ENCODE results near the gene RAD54L2.
"Not testable (repeated sequence)": the region's sequence is repeated elsewhere in the genome, so short reads cannot be mapped to it uniquely, and the experiment has no call there.

Gene RAD54L2

GRCh38 chr3:51502562-51502910 is 36.0 kb upstream of the RAD54L2 start:
- H3K27me3 ChIP-seq = no peaks in the 10 kb centered on the region
- no peaks in the 10 kb centered on the region for H3K36me3 ChIP-seq
- no peak for TF ChIP-seq CTCF (IDR thresholded peaks at IDR 0.05; ENCODE audit: low read depth, low read length)
- H3K9me3 ChIP-seq = no peaks in the 10 kb centered on the region
- no peak for DNase-seq
- H3K4me3 ChIP-seq (ENCODE audit: low read depth, low read length) = no peak overlapping the region
- H3K4me1 ChIP-seq = no peaks in the 10 kb centered on the region

- TF ChIP-seq CTCF (IDR thresholded peaks at IDR 0.05; ENCODE audit: low read depth, low read length) = no peak
- H3K36me3 ChIP-seq = no peaks in the 10 kb centered on the region
- H3K4me3 ChIP-seq (ENCODE audit: low read depth, low read length) = no peak overlapping the region
- no peaks in the 10 kb centered on the region for H3K27me3 ChIP-seq
- no peak for DNase-seq
- no peaks in the 10 kb centered on the region for H3K4me1 ChIP-seq
- no peaks in the 10 kb centered on the region for H3K9me3 ChIP-seq
These were observed 35.5 kb upstream of the RAD54L2 start for GRCh38 chr3:51503007-51503406.

- no peak for DNase-seq
- no peaks in the 10 kb centered on the region for H3K27me3 ChIP-seq
- H3K9me3 ChIP-seq = no peaks in the 10 kb centered on the region
- H3K36me3 ChIP-seq = no peaks in the 10 kb centered on the region
- H3K4me1 ChIP-seq = no peaks in the 10 kb centered on the region
- no peak overlapping the region for H3K4me3 ChIP-seq (ENCODE audit: low read depth, low read length)
- no peak for TF ChIP-seq CTCF (IDR thresholded peaks at IDR 0.05; ENCODE audit: low read depth, low read length)
These were observed 30.3 kb upstream of the RAD54L2 start for GRCh38 chr3:51508255-51508654.

- Histone ChIP-seq H3K4me3 (ENCODE audit: low read depth, low read length) (no peak overlapping the region), H3K36me3 (no peaks in the 10 kb centered on the region), H3K9me3 (no peaks in the 10 kb centered on the region), H3K4me1 (no peaks in the 10 kb centered on the region), H3K27me3 (no peaks in the 10 kb centered on the region)
- TF ChIP-seq CTCF (IDR thresholded peaks at IDR 0.05; ENCODE audit: low read depth, low read length) = no peak
- DNase-seq = no peak
These were observed 27.5 kb upstream of the RAD54L2 start for GRCh38 chr3:51510996-51511395.

GRCh38 chr3:51514210-51514609 is 24.3 kb upstream of the RAD54L2 start:
- Histone ChIP-seq H3K27me3 (no peaks in the 10 kb centered on the region), H3K4me3 (ENCODE audit: low read depth, low read length) (no peak overlapping the region), H3K4me1 (no peaks in the 10 kb centered on the region), H3K9me3 (no peaks in the 10 kb centered on the region), H3K36me3 (no peaks in the 10 kb centered on the region)
- TF ChIP-seq CTCF (IDR thresholded peaks at IDR 0.05; ENCODE audit: low read depth, low read length) = no peak
- no peak for DNase-seq

GRCh38 chr3:51519848-51520247 is 18.7 kb upstream of the RAD54L2 start:
- no peaks in the 10 kb centered on the region for H3K9me3 ChIP-seq
- DNase-seq = no peak
- H3K4me3 ChIP-seq (ENCODE audit: low read depth, low read length) = no peak overlapping the region
- no peaks in the 10 kb centered on the region for H3K36me3 ChIP-seq
- TF ChIP-seq CTCF (IDR thresholded peaks at IDR 0.05; ENCODE audit: low read depth, low read length) = no peak
- H3K4me1 ChIP-seq = no peaks in the 10 kb centered on the region
- H3K27me3 ChIP-seq = no peaks in the 10 kb centered on the region

GRCh38 chr3:51520906-51521730 is 17.4 kb upstream of the RAD54L2 start:
- H3K9me3 ChIP-seq; H3K36me3 ChIP-seq; H3K27me3 ChIP-seq; H3K4me1 ChIP-seq; H3K4me3 ChIP-seq (ENCODE audit: low read depth, low read length); DNase-seq: not testable (repeated sequence)

Measured in BE2C (cell line).